Body of pancreas (tissue), 4 donors: ENCODE measurements around the gene RAB44.

Source experiments
- POLR2A ChIP-seq, 3 donors: fragments of 450-650 bp; IDR thresholded peaks; one replicate each; pipeline ENCODE4 v1.6.1; 2016; ENCODE audit warnings: antibody characterized with exemption in 3 of 3, mild to moderate bottlenecking in 2 of 3
- TF ChIP-seq, protein P1 (sequence below), 7 experiments: fragments of 450-650 bp in 4 of 7; fragments of 200-600 bp in 3 of 7; sonication (generic) in 3 of 7; IDR thresholded peaks; one replicate each; pipeline ENCODE4 v1.5.1; 2016 to 2019; ENCODE audit warnings: antibody characterized with exemption in 7 of 7

DNA sequence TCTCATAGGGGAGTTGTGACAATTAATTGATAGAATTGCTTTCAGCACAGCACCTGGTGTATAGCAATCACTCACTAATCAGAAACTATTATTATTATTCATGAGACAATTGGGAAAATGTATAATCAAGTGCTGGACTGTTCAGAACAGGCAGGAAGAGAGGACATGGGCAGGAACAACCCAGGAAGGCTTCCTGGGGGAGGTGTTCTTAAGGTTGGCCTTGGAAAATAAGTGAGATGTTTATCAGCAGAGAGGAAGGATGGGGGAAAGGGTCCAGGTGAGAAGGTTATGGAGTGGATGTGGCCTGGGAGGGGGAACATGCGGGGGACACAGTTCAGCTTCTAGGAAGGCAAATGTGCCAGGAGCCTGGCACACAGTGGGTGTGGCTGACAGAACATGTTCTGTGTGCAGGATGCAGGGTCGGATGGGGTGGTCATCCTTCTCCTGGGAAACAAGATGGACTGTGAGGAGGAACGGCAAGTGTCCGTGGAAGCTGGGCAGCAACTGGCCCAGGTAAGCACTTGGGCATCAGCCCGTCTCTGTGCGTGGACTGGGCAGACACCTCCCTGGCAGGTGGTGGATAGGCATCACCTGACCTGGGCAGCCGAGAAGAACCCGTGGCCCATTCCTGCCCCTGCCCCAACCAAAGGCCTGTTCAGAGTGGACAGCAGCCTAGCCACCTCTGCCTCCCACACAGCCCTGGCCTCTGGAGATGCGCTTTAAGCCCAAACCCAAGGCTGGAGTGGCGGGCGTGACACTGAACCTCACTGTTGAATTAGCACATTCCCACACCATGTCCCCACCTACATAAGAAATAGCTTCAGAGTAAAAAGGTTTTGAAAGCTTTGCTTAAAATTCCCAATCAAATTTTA is 30.9 kb downstream of the RAB44 start:
- TF ChIP-seq, protein P1, sequence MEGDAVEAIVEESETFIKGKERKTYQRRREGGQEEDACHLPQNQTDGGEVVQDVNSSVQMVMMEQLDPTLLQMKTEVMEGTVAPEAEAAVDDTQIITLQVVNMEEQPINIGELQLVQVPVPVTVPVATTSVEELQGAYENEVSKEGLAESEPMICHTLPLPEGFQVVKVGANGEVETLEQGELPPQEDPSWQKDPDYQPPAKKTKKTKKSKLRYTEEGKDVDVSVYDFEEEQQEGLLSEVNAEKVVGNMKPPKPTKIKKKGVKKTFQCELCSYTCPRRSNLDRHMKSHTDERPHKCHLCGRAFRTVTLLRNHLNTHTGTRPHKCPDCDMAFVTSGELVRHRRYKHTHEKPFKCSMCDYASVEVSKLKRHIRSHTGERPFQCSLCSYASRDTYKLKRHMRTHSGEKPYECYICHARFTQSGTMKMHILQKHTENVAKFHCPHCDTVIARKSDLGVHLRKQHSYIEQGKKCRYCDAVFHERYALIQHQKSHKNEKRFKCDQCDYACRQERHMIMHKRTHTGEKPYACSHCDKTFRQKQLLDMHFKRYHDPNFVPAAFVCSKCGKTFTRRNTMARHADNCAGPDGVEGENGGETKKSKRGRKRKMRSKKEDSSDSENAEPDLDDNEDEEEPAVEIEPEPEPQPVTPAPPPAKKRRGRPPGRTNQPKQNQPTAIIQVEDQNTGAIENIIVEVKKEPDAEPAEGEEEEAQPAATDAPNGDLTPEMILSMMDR (IDR thresholded peaks at IDR 0.05) = no peak
- TF ChIP-seq POLR2A (IDR thresholded peaks at IDR 0.05) = no peak
